Adrenal gland (tissue), 12 donors: ENCODE results near the gene GXYLT2. TPM values are rescaled to one million over a fixed set of nuclear protein-coding genes. Genes with fewer than 3 reads are reported as not detected.
A peak's percentile ranks its signal among the peaks of the same experiment; 100 is the strongest.

ENCODE experiments used
- DNase-seq, 7 donors: peaks; one replicate each; pipeline ENCODE4 v3.0.0-alpha.2; 2019 to 2020
- H3K27ac ChIP-seq, 5 donors: fragments of 200-600 bp; sonication (generic) in 4 of 5; 1 replicate in 3 of 5; 2 replicates in 2 of 5; pipeline versions ENCODE4 v1.5.1 to v1.8.0; 2016 to 2020; ENCODE audit warnings: mild to moderate bottlenecking in 1 of 5
- H3K27me3 ChIP-seq: fragments of 200-600 bp; 2 replicates; pipeline ENCODE4 v1.8.0; 2021
- H3K36me3 ChIP-seq, 2 donors: fragments of 200-600 bp; replicated peaks in 1 of 2; 1 replicate in 1 of 2; 2 replicates in 1 of 2; pipeline versions ENCODE4 v1.5.1 to v1.8.0; 2018 to 2022
- H3K4me1 ChIP-seq, 2 donors: fragments of 200-600 bp; replicated peaks in 1 of 2; 1 replicate in 1 of 2; 2 replicates in 1 of 2; pipeline versions ENCODE4 v1.5.1 to v1.8.0; 2018 to 2021
- H3K4me3 ChIP-seq, 4 donors: fragments of 200-600 bp; sonication (generic) in 3 of 4; one replicate each; pipeline ENCODE4 v1.5.1; 2016 to 2018
- H3K9me3 ChIP-seq, 3 donors: fragments of 200-600 bp; sonication (generic) in 1 of 3; replicated peaks in 1 of 3; 1 replicate in 2 of 3; 2 replicates in 1 of 3; pipeline versions ENCODE4 v1.5.1 to v1.8.0; 2016 to 2021
- POLR2A ChIP-seq, 2 donors: fragments of 450-650 bp; IDR thresholded peaks; one replicate each; pipeline ENCODE4 v1.6.1; 2017; ENCODE audit warnings: antibody characterized with exemption in 2 of 2, mild to moderate bottlenecking in 2 of 2, moderate library complexity in 1 of 2
- WGBS, 4 donors: extraction: QIAGEN DNeasy Blood & Tissue Kit in 2 of 4; methylation state at CpG; one replicate each; pipeline versions ENCODE4 v1.1.5 to v1.1.7; 2013 to 2017; 5-methylcytosine and 5-hydroxymethylcytosine counted together
- intact Hi-C, 2 donors: fragments of 100-400 bp; cut with DNase I; formaldehyde crosslinking; loops; one replicate each; pipeline versions ENCODE4 v1.14.1 to v1.15.0; 2022 to 2023
- polyA plus RNA-seq, 3 donors: library from polyadenylated mRNA; stranded (reverse); fragments of 200-250 nt in 2 of 3; fragments of 350-450 nt in 1 of 3; fragmentation: Illumina TruSeq in 1 of 3; extraction: RNeasy Lipid Tissue Mini Kit (QIAGEN cat#74804) in 1 of 3; gene quantifications; one replicate each; pipeline ENCODE4 v1.2.3, GENCODE V29; 2013 to 2014
- total RNA-seq, 9 donors: library from RNA; depleted of rRNA in 4 of 9; stranded (reverse); fragments of >200 nt in 4 of 9; fragments of 120-200 nt in 1 of 9; fragmentation: NEBNext Ultra II Directional in 1 of 9; extraction: Animal tissue kit (Norgen Biotek cat#: 25700) in 1 of 9; gene quantifications; one replicate each; pipeline versions ENCODE4 v1.1.0 to v1.2.4, GENCODE V29; 2013 to 2023
- TF ChIP-seq, protein P1 (sequence below), 6 experiments: fragments of 450-650 bp in 4 of 6; fragments of 200-600 bp in 2 of 6; sonication (generic) in 1 of 6; IDR thresholded peaks; 1 replicate in 5 of 6; 2 replicates in 1 of 6; pipeline versions ENCODE4 v1.5.1 to v1.8.0; 2016 to 2021; ENCODE audit warnings: antibody characterized with exemption in 6 of 6, mild to moderate bottlenecking in 2 of 6, moderate library complexity in 1 of 6
- donor health status: healthy with polysubstance abuse.
- donor health status: Bipolar disorder and iron deficiency.
- donor health status: DM: yes; HTN: yes; CAD: no.
- donor health status: DM: no; HTN: no; CAD: no.
- donor health status: DM: no; HTN: no; CAD: no.
- donor health status: DM: yes; HTN: yes; CAD: no.

Gene GXYLT2
- total and polyA plus RNA-seq, 12 donors: 1.9 to 32.5 (median 16.5) TPM

DNA sequence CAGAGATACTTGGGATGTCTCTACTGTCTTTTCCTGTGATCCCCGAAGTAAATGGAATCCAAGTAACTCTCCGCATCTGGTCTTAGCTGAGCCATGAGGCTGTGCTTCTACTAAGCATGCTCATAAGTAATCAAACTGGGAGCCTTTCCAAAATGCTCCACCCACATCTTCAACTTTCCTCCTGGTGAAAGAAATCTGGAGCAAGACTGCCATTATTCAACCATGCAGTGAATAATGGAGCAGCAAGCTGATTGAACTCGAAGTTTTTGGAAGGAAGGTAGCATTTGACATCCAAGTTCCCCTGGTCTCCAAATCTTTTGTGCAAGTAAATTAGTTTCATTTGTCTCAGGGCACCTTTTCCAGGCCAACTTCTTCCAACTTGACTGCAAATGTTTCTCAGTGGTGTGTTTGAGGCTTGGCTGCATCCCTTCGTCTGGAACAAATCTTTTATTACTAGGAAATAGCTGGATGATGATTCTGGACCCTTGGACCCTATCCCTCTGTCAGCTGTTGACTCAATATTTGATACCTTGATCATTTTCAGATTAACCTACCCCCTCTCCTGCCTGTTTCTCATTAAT lies 19.4 kb downstream of the GXYLT2 start:
- intact Hi-C loops: no loop called here
- WGBS, 4 donors: 57 to 74% (median 67%) methylated on average over 4 of the region's 4 CpGs
- Histone ChIP-seq H3K4me3 (no peak overlapping the region), H3K27me3 (no peaks in the 10 kb centered on the region), H3K4me1 (peaks cover 0 to 9% of the 10 kb centered on the region in 2 donors), H3K27ac (peak overlapping the region in 1 of 5 donors; percentile 26), H3K9me3 (no peaks in the 10 kb centered on the region), H3K36me3 (no peaks in the 10 kb centered on the region)
- no peak for TF ChIP-seq POLR2A (IDR thresholded peaks at IDR 0.05)
- TF ChIP-seq, protein P1, sequence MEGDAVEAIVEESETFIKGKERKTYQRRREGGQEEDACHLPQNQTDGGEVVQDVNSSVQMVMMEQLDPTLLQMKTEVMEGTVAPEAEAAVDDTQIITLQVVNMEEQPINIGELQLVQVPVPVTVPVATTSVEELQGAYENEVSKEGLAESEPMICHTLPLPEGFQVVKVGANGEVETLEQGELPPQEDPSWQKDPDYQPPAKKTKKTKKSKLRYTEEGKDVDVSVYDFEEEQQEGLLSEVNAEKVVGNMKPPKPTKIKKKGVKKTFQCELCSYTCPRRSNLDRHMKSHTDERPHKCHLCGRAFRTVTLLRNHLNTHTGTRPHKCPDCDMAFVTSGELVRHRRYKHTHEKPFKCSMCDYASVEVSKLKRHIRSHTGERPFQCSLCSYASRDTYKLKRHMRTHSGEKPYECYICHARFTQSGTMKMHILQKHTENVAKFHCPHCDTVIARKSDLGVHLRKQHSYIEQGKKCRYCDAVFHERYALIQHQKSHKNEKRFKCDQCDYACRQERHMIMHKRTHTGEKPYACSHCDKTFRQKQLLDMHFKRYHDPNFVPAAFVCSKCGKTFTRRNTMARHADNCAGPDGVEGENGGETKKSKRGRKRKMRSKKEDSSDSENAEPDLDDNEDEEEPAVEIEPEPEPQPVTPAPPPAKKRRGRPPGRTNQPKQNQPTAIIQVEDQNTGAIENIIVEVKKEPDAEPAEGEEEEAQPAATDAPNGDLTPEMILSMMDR (IDR thresholded peaks at IDR 0.05): no peak
- peak in 1 of 7 donors; percentile 21 for DNase-seq

DNA sequence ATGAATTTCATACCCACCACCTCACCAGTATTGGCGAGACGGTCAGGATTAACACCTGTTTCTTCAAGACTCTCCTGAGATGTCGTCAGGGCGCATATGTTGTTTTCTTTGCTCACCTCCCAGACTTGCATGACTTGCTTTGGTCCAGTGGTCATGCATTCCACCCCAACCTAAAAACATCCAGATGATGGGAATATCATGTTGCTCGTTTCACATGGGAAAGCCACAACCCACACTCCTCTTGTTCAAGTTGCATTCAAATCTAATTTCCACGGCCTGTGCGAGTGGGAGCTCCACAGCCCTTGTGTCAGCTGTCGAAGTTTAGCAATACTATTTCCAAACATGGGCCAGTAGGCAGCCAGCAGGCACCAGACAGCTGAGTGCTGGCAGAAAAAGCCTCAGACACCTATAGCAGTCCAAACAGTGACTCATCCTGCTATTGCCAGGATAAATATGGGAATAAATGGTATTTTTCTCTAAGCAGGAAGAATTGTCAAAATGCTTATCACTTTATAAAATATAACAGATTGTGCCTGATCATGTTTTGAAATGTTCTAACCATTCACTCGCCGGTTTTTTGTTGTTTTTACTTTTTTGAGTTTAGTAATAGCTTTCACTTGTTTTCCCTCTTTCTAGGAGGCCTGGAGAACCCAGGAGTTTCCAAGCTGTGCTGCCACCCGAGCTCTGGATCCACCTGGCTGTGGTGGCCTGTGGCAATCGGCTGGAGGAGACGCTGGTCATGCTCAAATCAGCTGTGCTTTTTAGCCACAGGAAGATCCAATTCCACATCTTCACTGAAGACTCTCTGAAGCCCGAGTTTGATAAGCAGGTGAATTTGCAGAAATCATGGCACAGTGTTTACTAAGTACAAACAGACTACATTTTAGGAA lies 20.1 kb downstream of the GXYLT2 start:
- H3K27ac ChIP-seq: peak overlapping the region in 1 of 5 donors; percentile 26
- no peak overlapping the region for H3K4me3 ChIP-seq
- no peaks in the 10 kb centered on the region for H3K9me3 ChIP-seq
- H3K4me1 ChIP-seq: peaks cover 0 to 9% of the 10 kb centered on the region in 2 donors
- TF ChIP-seq, protein P1 (IDR thresholded peaks at IDR 0.05): no peak
- TF ChIP-seq POLR2A (IDR thresholded peaks at IDR 0.05): no peak
- H3K27me3 ChIP-seq: no peaks in the 10 kb centered on the region
- 67 to 72% (median 69%) methylated on average over 13 to 14 of the region's 14 CpGs for WGBS, 4 donors
- no peaks in the 10 kb centered on the region for H3K36me3 ChIP-seq
- intact Hi-C loops: no loop called here
- DNase-seq: peak in 6 of 7 donors; percentile 37 to 77 (median 63)

DNA sequence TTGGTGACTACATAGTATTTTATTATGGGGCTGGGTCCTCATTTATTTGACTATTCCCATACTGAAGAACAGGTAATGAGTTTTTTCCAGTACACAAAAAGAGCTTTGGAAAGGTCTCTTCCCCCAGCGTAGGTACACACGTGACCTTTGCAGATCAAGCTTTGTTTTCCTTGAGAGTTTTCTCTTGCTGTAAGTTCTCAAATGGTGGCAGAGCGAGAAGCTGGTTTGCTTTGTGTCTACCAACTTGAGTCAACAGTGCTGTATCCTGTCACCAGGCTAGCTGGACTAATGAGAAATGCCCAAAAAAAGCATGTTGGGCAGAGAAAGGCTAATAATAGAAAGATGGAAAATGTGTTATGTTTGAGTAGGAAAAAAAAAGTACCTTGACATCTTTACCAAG lies 21.7 kb downstream of the GXYLT2 start:
- peaks cover 0 to 9% of the 10 kb centered on the region in 2 donors for H3K4me1 ChIP-seq
- WGBS, 4 donors: 95 to 96% (median 96%) methylated on average over 3 of the region's 3 CpGs

DNA sequence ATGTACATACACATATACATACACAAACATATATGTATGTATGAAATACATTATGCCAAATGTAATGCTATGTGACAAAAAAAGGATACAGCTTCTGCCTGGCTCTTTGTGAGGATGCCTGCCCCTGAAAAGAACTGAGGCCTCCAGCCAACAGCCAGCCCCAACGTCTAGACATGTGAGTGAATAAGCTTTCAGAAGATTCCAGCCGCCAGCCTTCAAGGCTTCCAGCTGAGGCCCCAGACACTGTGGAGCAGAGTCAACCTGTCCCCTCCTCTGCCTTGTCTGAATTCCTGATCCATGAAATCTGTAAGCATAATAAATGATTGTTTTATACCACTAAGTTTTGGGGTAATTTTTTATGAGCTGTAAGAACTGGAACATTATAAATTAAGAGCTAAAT lies 24.7 kb downstream of the GXYLT2 start:
- DNase-seq: no peak
- WGBS, 4 donors: 59 to 60% (median 60%) methylated on average over 2 of the region's 2 CpGs; no CpG with 5 or more reads in 1 of the 4 donors
- no peaks in the 10 kb centered on the region for H3K36me3 ChIP-seq
- H3K4me1 ChIP-seq: peaks cover 0 to 5% of the 10 kb centered on the region in 2 donors
- no peaks in the 10 kb centered on the region for H3K9me3 ChIP-seq
- H3K4me3 ChIP-seq: no peak overlapping the region
- no peaks in the 10 kb centered on the region for H3K27me3 ChIP-seq
- intact Hi-C loops: no loop called here
- no peak overlapping the region for H3K27ac ChIP-seq
- TF ChIP-seq, protein P1 (IDR thresholded peaks at IDR 0.05): no peak
- TF ChIP-seq POLR2A (IDR thresholded peaks at IDR 0.05): no peak

More for the DNA sequence above, 21.7 kb downstream of the GXYLT2 start:
- TF ChIP-seq, protein P1 (IDR thresholded peaks at IDR 0.05): no peak
- no peak for TF ChIP-seq POLR2A (IDR thresholded peaks at IDR 0.05)
- Histone ChIP-seq H3K4me3 (no peak overlapping the region), H3K27ac (no peak overlapping the region), H3K27me3 (no peaks in the 10 kb centered on the region), H3K9me3 (no peaks in the 10 kb centered on the region), H3K36me3 (no peaks in the 10 kb centered on the region)
- intact Hi-C loops: no loop called here
- no peak for DNase-seq
